MM.1S (cell line): ENCODE results near the gene MBTD1.

ENCODE experiments used
- CTCF ChIP-seq: fragments of 300-600 bp; sonication (generic); IDR thresholded peaks from 2 replicates; pipeline ENCODE4 v1.5.1; 2016; ENCODE audit warnings: antibody characterized with exemption, low read length, mixed read lengths
- EZH2 ChIP-seq: fragments of 300-600 bp; sonication (generic); optimal IDR thresholded peaks from 2 replicates; pipeline ENCODE3; 2017; ENCODE audit warnings: low read depth, mild to moderate bottlenecking, antibody characterized with exemption, low read length, mixed read lengths

DNA sequence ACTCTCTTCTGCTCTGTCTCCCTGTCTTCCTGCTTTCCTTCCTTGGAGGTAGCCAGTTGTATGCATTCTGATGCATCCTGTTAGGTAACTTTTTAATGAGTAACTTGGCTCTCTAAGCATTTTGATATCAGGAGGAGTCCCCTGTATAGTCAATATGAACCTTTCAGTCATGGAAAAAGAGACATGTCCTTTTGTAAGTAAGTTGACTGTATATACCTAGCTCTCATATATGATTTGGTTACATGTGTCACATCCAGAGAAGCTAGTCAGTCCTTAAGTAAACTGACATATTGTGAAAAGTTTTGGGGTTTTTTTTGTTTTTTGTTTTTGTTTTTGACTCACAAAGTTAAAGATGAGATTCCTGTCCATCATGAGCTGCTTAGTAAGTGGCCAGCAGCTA is 19.3 kb upstream of the MBTD1 start:
- TF ChIP-seq CTCF (no peak), EZH2 (no peak)
